C4-2B (cell line): Measurements from ENCODE around the gene POMT1.

Source experiments
- CTCF ChIP-seq: fragments of 450-650 bp; conservative IDR thresholded peaks from 2 replicates; pipeline ENCODE4 v1.5.1; 2017; ENCODE audit warnings: mild to moderate bottlenecking
- ZFX ChIP-seq: fragments of 450-650 bp; IDR thresholded peaks from 2 replicates; pipeline ENCODE4 v1.6.1; 2017

DNA sequence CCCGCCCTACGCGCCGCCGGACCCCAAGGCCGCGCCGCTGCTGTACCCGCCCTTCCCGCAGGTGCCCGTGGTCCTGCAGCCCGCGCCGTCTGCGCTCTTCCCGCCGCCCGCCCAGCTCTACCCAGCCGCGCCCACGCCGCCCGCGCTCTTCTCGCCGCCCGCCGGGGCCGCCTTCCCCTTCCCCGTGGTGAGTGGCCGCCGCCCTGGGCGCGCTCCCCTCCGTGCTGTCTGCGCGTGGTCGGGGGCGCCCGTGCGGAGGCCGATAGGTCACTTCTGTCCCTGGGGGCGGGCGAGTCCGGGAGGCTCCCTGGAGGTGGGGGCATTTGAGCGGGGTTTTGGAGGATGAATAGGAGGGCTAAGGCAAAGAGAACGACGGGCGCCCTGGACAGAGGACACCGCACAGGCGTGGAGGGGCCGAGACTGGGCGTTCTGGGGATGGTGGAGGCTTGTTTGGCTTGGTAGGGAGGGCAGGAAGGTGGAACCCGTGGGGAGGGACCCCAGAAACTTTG is 52.2 kb downstream of the POMT1 start:
- TF ChIP-seq CTCF: no peak
- no peak for TF ChIP-seq ZFX
